HL-60 (cell line): Measurements from ENCODE around the gene TSPAN18.

Source experiments
- DNase-seq, 2 experiments: peaks; one replicate each; pipeline ENCODE4 v3.0.0-alpha.2; 2010 to 2020; ENCODE audit warnings: low read depth in 1 of 2, low spot score in 1 of 2
- H3K27ac ChIP-seq: fragments of 250-450 bp; sonication (Bioruptor Pico); replicated peaks from 2 replicates; pipeline ENCODE4 v1.5.1; 2020; ENCODE audit warnings: mild to moderate bottlenecking, moderate library complexity
- H3K27me3 ChIP-seq: fragments of 250-450 bp; sonication (Bioruptor Pico); 2 replicates; pipeline ENCODE4 v1.5.1; 2021; ENCODE audit warnings: mild to moderate bottlenecking, moderate library complexity; ENCODE audit not compliant: insufficient read depth, poor library complexity, severe bottlenecking
- H3K4me3 ChIP-seq: replicated peaks from 2 replicates; pipeline ENCODE4 v1.5.1; 2011; ENCODE audit warnings: mild to moderate bottlenecking, control low read depth, low read length; ENCODE audit not compliant: insufficient read depth
- GABPA ChIP-seq: IDR thresholded peaks from 2 replicates; pipeline ENCODE4 v1.6.1; 2012; ENCODE audit warnings: low read depth
- POLR2AphosphoS5 ChIP-seq: IDR thresholded peaks from 2 replicates; pipeline ENCODE4 v1.6.1; 2012; ENCODE audit warnings: low read depth
- REST ChIP-seq: IDR thresholded peaks from 2 replicates; pipeline ENCODE4 v1.6.1; 2012; ENCODE audit warnings: low read depth; ENCODE audit not compliant: insufficient replicate concordance
- SPI1 ChIP-seq: IDR thresholded peaks from 2 replicates; pipeline ENCODE4 v1.6.1; 2012; ENCODE audit warnings: low read depth, mild to moderate bottlenecking, borderline replicate concordance
- TF ChIP-seq, protein P1 (sequence below): IDR thresholded peaks from one replicate; pipeline ENCODE4 v1.5.1; 2011; ENCODE audit warnings: low read length, control low read depth, inconsistent platforms; ENCODE audit not compliant: insufficient read depth

Gene TSPAN18

GRCh38 chr11:44973632-44974401, 247.1 kb downstream of the TSPAN18 start:
- no peak for DNase-seq
- H3K27ac ChIP-seq: no peak overlapping the region
- H3K27me3 ChIP-seq: no peaks in the 10 kb centered on the region
- no peak for TF ChIP-seq POLR2AphosphoS5
- TF ChIP-seq SPI1: no peak
- TF ChIP-seq GABPA: no peak
- TF ChIP-seq, protein P1, sequence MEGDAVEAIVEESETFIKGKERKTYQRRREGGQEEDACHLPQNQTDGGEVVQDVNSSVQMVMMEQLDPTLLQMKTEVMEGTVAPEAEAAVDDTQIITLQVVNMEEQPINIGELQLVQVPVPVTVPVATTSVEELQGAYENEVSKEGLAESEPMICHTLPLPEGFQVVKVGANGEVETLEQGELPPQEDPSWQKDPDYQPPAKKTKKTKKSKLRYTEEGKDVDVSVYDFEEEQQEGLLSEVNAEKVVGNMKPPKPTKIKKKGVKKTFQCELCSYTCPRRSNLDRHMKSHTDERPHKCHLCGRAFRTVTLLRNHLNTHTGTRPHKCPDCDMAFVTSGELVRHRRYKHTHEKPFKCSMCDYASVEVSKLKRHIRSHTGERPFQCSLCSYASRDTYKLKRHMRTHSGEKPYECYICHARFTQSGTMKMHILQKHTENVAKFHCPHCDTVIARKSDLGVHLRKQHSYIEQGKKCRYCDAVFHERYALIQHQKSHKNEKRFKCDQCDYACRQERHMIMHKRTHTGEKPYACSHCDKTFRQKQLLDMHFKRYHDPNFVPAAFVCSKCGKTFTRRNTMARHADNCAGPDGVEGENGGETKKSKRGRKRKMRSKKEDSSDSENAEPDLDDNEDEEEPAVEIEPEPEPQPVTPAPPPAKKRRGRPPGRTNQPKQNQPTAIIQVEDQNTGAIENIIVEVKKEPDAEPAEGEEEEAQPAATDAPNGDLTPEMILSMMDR: no peak
- TF ChIP-seq REST: no peak
- H3K4me3 ChIP-seq: no peak overlapping the region

DNA sequence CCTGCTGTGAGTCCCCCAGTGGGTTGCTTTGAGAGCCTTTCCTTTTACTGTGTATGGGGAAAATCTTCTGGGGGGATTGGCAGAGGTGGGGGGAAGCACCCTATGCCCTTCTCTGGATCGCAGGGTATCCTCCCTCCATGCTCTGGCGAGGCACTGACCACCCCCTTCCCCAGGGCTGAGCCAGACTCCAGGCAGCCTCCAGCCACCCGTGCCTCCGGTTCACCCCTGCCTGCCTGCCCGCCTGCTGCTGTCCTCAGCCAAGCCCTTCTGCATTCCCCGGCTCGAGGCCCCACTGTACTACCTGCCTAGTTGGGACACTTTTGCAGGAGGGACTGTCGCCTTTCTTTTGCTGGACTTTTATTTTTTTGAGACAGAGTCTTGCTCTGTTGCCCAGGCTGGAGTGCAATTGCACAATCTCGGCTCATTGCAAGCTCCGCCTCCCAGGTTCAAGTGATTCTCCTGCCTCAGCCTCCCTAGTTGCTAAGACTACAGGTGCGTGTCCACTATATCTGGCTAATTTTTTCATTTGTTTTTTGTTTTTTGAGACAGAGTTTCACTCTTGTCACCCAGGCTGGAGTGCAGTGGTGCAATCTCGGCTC, 247.7 kb downstream of the TSPAN18 start:
- DNase-seq: no peak
- no peak overlapping the region for H3K4me3 ChIP-seq
- no peak overlapping the region for H3K27ac ChIP-seq
- H3K27me3 ChIP-seq: no peaks in the 10 kb centered on the region
- TF ChIP-seq GABPA (no peak), POLR2AphosphoS5 (no peak), SPI1 (no peak), REST (no peak)
- TF ChIP-seq, protein P1: no peak

DNA sequence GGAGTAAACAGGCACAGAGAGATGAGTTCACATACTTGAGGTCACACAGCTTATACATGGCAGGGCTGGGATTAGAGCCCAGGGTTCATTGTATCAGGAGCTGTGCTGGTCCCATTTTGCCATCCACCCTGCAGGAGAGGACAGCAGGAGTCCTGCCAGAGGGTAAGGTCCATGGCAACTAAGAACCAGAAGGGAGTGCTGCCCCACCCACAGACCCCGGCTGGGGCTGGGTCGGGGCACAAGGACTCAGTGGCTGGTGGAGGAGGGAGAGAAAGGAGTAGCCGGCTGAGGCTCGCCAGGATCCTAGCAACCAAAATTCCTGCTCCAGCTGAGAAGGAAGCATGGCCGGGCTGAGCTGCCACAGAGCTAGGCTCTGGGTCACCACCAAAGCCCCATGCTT, 249.8 kb downstream of the TSPAN18 start:
- DNase-seq: no peak
- no peak for TF ChIP-seq POLR2AphosphoS5
- TF ChIP-seq REST: no peak
- TF ChIP-seq, protein P1: no peak
- TF ChIP-seq GABPA: no peak
- no peaks in the 10 kb centered on the region for H3K27me3 ChIP-seq
- H3K27ac ChIP-seq: no peak overlapping the region
- no peak overlapping the region for H3K4me3 ChIP-seq
